ENCODE results near the gene ZDHHC5. TPM values are rescaled to one million over a fixed set of nuclear protein-coding genes. Genes with fewer than 3 reads are reported as not detected.
"Not testable (repeated sequence)": the region's sequence is repeated elsewhere in the genome, so short reads cannot be mapped to it uniquely, and the experiment has no call there.

Gene ZDHHC5
- polyA plus RNA-seq, 4 donors: 54.9 to 58.4 (median 55.8) TPM

GRCh38 chr11:57643802-57644201 is 24.1 kb upstream of the ZDHHC5 start:
- DNase-seq (ENCODE audit: low read depth in 4 of 4, low spot score in 3 of 4): no peak

DNA sequence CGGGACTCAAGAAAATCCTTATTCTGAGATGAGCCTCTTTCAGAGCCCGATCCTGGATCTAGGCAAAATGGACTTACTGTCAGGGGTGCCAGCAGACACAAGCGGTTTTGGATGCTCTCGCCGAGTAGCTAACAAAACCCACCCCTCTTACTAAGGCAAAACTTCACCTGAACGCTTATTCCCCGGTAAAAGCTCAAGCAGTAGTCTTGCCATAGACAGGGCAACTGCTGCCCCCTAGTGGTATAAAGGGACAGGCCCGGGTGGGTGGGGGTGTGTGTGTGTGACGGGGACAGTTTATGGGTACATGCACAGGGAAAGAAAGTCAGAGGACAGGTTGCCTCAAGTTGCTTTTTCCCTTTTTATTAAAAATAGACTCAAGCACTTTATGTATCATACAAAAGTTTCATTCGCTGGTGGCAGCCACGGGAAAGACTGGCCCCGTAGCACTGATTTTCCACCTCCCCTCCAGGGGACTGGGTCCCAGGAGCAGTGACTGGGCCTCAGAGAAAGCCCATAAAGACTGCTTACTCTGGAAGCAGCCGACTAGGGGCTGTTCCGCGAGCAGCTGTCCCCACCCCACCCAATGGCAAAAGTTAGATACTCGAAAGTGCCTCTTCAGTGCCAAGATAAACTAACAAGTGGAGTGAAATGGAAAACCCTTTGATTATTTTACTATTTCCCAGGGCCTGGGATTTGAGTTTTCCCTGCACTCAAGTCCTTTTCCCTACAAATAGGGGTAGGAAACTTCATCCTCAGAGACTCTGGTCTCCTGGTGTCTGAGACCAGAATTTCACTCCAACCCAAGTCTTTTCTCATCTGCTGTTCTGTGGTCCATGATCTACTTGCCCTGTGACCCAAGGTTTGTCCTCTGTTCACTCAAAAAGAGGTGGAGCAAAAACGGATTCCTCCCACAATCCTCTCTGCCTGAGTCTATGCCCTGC is 22.9 kb upstream of the ZDHHC5 start:
- DNase-seq (ENCODE audit: low read depth in 4 of 4, low spot score in 3 of 4): no peak

- no peak for DNase-seq (ENCODE audit: low read depth in 4 of 4, low spot score in 3 of 4)
These were observed 22.2 kb upstream of the ZDHHC5 start for GRCh38 chr11:57645689-57646085.

- DNase-seq (ENCODE audit: low read depth in 4 of 4, low spot score in 3 of 4): no peak
These were observed 21.6 kb upstream of the ZDHHC5 start for GRCh38 chr11:57646194-57646798.

GRCh38 chr11:57646799-57647303 is 21.1 kb upstream of the ZDHHC5 start:
- DNase-seq (ENCODE audit: low read depth in 4 of 4, low spot score in 3 of 4): no peak

- DNase-seq (ENCODE audit: low read depth in 4 of 4, low spot score in 3 of 4): no peak
These were observed 20.5 kb upstream of the ZDHHC5 start for GRCh38 chr11:57647372-57647771.

- no peak for DNase-seq (ENCODE audit: low read depth in 4 of 4, low spot score in 3 of 4)
These were observed 19.7 kb upstream of the ZDHHC5 start for GRCh38 chr11:57647960-57648800.

GRCh38 chr11:57648801-57649735 is 18.8 kb upstream of the ZDHHC5 start:
- DNase-seq (ENCODE audit: low read depth in 4 of 4, low spot score in 3 of 4): no peak

DNA sequence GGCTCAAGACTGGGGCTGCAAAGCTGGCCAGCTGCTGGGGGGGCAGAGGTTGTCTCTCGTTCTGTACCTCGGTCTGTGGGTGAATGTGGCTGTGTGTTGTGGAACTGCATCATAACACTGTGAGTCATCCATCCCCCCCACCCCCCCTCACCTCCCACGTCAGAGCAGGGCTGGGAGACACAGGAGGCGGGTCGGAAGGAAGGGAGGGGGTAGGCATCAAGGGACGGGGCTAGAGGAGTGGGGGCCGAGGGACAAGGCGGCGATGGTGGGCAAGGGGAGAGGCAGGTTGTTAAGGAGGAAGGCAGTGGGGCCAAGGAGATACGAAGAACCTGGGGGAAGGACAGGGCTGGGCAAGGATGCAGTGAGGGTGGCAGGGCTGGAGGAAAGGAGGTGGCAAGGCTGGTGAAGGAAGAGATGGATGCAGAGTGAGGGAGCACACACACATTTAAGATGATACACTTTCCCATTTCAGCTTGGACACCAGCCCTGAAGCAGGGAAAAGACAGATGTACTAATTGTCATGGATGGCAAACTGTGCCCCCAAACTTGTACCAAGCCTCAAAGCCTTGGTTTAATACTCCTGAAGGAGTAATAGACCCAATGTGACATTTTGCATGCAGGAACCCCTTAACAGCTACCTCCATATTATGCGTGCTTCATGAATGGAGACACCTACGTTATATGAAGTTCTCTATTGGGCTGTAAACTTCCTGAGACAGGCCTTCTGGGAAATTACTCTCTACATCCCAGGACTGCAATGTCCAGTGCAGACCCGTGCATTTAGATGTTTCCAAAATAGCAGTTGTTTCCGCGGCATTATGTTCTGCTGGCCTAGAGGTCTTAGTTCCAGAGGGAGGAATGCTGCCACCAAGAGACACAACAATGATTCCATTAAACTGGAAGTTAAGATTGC is 17.8 kb upstream of the ZDHHC5 start, which contains the start of gene YPEL4:
TSS of gene YPEL4 (minus strand) at position 87 of the 913 bp plus-strand sequence. CDS start 2,805 bp downstream, outside the sequence.
- no peak for DNase-seq (ENCODE audit: low read depth in 4 of 4, low spot score in 3 of 4)

DNA sequence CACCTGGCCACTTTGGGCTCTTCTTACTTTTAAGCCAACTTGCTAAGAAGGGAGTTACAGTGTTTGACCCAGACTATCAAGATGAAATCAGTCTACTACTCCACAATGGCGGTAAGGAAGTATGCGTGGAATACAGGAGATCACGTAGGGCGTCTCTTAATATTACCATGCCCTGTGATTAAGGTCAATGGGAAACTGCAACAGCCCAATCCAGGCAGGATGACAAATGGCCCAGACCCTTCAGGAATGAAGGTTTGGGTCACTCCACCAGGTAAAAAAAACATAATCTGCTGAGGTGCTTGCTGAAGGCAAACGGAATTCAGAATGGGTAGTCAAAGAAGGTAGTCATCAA is 17.2 kb upstream of the ZDHHC5 start:
- DNase-seq (ENCODE audit: low read depth in 4 of 4, low spot score in 3 of 4): no peak

DNA sequence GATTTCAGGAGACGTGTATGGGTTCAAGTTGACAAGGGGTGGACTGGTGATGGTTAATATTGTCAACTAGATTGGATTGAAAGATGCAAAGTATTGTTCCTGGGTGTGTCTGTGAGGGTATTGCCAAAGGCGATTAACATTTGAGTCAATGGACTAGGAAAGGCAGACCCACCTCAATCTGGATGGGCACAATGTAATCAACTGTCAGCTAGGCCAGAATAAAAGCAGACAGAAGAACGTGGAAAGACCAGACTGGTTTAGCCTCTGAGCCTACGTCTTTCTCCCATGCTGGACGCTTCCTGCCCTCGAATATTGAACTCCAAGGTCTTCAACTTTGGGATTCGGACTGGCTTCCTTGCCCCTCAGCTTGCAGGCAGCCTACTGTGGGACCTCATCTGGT is 16.5 kb upstream of the ZDHHC5 start:
- no peak for DNase-seq (ENCODE audit: low read depth in 4 of 4, low spot score in 3 of 4)

- DNase-seq (ENCODE audit: low read depth in 4 of 4, low spot score in 3 of 4): not testable (repeated sequence)
These were observed 15.7 kb upstream of the ZDHHC5 start for GRCh38 chr11:57652230-57652629.

GRCh38 chr11:57652662-57653061 is 15.3 kb upstream of the ZDHHC5 start:
- no peak for DNase-seq (ENCODE audit: low read depth in 4 of 4, low spot score in 3 of 4)

DNA sequence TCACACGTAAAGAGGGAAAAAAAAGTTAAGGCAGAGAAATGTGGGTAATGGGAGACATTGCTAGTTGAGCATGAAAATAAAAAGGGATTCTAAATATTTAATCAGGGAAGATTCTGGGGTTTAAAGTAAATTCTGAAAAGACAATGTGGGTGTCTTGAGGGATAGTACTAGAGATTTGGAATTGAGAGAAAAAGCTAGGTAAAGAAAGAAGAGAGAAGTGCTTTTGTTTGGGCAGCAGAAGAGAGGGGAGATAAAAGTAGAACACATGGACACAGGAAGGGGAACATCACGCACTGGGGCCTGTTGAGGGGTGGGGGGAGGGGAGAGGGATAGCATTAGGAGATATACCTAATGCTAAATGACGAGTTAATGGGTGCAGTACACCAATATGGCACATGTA is 14.8 kb upstream of the ZDHHC5 start:
- DNase-seq (ENCODE audit: low read depth in 4 of 4, low spot score in 3 of 4): no peak

DNA sequence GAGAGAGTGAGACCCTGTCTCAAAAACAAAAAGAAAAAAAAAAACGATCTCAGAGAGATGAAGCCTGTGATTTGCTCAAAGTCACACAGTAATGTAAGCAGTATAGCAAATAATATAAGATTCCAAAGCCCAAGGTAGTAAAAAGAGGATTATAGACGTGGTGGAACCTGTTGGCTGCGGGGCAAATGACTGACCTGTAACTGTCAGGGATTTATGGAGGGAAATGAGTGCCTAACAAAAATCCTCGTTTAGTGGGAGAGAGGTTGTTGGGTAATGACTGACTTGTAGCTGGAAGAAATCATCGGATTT is 11.1 kb upstream of the ZDHHC5 start:
- DNase-seq (ENCODE audit: low read depth in 4 of 4, low spot score in 3 of 4): no peak

GRCh38 chr11:57657194-57658022 is 10.5 kb upstream of the ZDHHC5 start, which contains the start of gene CLP1:
Gene CLP1 (plus strand): TSS chr11:57657762. CDS start chr11:57659477, 1,715 bp downstream.
- peak; percentile 98 to 99 (median 98) for DNase-seq (ENCODE audit: low read depth in 4 of 4, low spot score in 3 of 4)

DNA sequence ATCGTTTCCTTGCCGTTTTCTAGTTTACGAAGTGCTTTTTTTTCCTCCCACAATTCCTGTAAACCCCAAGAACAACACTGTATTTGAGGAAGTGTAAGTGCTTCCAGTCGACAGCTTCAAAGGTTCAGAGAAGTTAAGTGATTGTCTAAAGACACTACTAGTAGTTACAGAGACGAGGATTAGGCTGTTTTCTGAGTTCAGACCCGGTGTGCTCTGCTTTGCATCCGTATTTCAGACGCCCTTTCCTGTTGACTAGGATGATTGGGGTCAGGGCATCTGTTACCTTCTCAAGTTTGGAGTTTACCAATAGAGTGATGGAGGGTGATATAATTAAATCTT is 9.9 kb upstream of the ZDHHC5 start:
- no peak for DNase-seq (ENCODE audit: low read depth in 4 of 4, low spot score in 3 of 4)

- no peak for DNase-seq (ENCODE audit: low read depth in 4 of 4, low spot score in 3 of 4)
These were observed 8.2 kb upstream of the ZDHHC5 start for GRCh38 chr11:57659669-57660068.

Data from right renal pelvis (tissue), 4 donors.